HG02759 (cell line): ENCODE measurements around the gene ADORA3.

ENCODE experiments used
- ATAC-seq: cut with Tn5 transposase; IDR thresholded peaks from one replicate; pipeline ENCODE4 v1.9.1; 2021; ENCODE audit warnings: mild to moderate bottlenecking, moderate library complexity; ENCODE audit not compliant: unreplicated experiment

The ADORA3 gene

GRCh38 chr1:111476214-111476613 lies 27.2 kb downstream of the ADORA3 start:
- no peak for ATAC-seq

GRCh38 chr1:111475701-111476100 lies 27.7 kb downstream of the ADORA3 start:
- ATAC-seq: no peak

DNA sequence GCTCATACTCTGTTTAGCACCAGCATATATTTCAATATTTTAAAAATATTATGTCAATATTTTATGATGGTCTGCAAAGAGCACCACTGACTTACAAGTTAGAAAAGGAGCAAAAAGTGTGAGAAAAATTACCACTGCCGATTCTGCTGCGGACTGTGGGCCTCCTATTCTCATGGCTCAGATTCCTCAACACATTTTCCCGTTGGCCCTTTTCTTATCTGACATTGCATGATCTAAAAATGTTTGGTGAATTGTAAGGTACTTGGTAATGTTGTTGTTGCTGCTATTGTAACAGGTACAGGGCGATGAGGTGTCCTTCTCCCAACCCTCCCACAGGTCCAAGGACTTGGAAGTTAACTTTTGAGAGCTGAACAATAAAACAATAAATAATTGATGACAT lies 28.9 kb downstream of the ADORA3 start:
- no peak for ATAC-seq

DNA sequence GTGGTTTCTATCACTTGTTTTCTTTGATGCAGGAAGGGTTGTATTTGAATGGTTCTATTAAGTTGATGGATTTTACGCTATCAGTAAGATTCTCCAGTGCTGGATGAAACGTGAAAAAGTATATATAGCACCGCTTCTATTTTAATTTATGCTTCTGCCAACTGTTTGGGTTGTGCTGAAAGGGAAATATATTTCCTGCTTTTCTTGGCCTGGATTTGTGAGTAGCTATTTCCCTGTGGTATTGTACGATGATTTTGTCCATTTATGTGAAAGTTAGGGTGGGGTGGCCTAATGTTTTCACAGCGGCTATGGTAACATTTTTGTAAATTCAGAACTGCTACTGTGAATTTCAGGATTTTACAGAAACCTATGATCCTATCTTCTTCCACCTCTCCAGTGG lies 29.3 kb downstream of the ADORA3 start:
- ATAC-seq: no peak

- ATAC-seq: no peak
Measured at GRCh38 chr1:111471538-111471937, 31.9 kb downstream of the ADORA3 start.

DNA sequence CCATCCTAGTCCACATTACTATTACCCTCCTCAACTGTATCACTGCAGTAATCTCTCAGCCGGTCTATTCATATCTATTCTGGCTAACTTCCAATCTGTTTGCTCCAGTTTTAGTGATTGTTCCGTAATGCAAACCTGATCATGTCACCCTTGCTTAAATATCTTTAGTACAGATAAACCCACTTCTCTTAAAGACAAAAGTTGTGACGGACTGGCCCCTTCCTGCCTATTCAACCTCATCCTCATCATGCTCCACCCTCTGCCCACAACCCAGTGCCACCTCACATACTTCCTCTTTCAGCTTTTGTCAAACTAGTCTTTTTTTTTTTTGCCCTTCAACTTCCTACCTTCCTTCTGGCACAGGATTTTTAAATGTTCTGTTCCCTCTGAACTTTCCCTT lies 32.4 kb downstream of the ADORA3 start:
- ATAC-seq: peak; percentile 59

DNA sequence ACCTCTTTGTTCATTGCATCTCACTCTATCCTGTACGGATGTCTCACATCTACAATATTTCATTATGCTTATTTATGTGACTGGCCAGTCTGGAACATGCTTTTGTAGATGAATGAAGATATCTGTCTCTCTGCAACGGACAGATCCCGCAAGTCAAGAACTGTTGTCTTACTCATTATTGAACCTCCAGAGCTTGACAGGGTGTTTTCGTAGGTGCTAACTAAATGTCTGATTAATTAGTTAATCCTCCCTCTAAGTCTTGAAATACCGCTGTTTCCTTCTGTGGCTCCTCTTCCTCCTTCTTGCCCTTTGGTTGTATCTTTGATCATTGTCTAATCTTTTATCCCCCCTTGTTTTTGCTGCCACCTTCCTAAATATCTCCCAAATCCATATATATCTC lies 32.8 kb downstream of the ADORA3 start:
- no peak for ATAC-seq

- no peak for ATAC-seq
Measured at GRCh38 chr1:111469539-111469938, 33.9 kb downstream of the ADORA3 start.

- no peak for ATAC-seq
Measured at GRCh38 chr1:111468717-111469100, 34.7 kb downstream of the ADORA3 start.

- ATAC-seq: no peak
Measured at GRCh38 chr1:111467865-111468716, 35.3 kb downstream of the ADORA3 start.

DNA sequence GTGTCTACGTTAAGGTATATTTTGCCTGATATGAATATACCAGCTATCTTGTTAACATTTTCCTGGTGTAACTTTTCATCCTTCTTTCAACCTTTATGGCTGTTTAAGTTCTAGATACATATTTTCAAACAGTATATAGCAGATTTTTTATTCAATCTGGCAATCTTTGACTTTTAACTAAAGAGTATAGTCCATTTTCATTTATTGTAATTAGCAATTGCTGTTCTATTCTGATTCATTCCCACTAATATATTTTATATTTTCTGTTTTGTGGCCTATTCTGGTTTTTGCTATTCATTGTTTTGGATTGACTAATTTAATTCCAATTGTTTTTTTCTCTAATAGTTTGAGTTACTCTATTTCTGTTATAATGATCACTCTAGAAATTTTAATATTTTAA lies 37.0 kb downstream of the ADORA3 start:
- no peak for ATAC-seq

GRCh38 chr1:111465754-111466153 lies 37.7 kb downstream of the ADORA3 start:
- ATAC-seq: no peak

DNA sequence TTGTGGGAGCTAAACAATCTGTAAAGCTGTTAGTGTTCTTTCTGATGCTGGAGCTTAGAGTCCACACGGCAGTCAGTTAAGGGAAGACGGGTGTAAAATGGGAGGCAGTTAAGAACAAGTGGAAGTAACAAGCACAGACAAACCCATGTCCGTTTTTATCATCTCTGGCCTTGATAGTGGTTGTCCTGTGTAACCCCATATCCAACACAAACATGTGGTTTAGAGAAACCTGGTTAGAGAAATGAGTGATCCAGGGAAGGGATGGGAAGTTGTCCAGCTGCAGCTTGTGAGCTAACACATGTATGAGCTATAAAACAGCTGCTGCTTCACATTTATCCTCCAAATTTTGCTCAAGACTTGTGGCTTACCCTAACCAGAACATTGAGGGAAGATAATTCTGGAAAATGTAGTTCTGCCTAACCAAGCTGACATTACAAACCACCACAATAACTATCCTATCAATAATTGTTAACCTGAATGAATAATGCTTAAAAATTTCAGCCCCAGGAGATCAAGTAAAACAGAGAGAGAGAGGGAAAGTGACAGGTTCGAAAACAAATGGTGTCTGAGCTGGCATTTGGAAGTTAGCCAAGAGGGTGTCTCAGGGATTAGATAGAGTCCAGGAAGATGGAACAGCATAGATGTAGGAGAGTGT lies 40.3 kb downstream of the ADORA3 start:
- no peak for ATAC-seq

DNA sequence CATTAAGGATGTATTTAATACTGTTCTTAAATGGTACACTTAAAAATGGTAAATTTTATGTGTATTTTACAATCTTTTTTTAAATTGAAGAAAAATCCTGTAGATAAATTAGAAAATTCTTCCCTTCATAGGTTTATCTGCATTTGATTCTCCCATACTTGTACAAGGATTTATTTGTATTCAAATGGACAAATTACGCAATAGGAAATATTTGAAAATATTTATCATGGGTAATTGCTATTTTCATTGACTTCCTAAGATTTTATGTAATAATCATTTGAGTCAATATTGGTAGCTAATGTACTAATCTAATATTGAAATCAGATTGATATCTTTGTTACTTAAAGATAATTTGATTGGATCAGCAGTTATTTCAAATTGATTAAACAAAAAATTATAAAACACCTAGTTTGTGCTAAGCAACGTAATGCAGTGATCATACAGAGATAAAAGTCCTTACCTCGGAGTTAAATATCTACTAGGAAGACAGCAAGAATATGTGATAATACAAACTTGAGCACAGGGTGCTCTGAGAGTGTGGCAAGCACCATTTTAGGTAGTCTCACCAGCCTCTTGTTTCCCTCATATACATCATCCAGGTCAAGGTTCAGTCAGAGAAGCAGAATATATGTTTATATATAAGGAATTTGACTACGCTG lies 40.9 kb downstream of the ADORA3 start:
- no peak for ATAC-seq

- no peak for ATAC-seq
Measured at GRCh38 chr1:111461765-111462164, 41.7 kb downstream of the ADORA3 start.

- no peak for ATAC-seq
Measured at GRCh38 chr1:111455642-111456031, 47.8 kb downstream of the ADORA3 start.

DNA sequence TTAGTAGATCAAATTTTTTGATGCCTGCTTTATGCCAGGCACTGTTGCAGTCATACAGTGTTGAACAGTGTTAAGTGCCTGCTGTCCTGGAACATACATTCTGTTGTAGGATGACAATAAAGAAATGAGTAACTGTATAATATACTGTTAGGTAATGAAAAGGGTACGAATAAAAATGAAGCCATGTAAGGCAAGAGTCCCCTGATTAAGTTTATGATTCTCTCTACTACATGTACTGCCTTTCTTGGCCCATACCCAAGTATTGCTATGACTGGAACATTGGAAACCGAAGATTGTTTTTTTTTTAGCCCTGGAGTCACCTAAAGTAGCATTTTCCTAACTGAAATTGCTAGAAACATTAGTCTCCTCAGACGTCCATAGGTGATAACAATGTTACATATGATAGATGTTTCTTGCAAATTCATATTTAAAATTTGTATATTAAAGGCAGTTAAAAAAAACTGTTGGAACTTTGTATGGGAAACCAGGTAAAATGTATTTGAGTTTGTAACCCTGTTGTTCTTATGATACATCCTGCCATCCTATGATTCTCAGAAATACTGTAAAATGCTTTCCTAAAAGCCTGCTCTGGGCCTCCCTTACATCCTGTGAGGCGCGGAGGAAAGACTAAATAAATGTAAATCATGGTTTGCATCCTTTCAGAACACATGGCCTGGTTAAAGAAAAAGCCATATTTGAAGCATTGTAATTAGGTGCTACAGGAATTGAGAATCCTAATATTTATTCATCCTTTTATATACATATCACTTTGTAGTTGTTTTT lies 48.4 kb downstream of the ADORA3 start:
- no peak for ATAC-seq

- ATAC-seq: no peak
Measured at GRCh38 chr1:111453706-111454105, 49.7 kb downstream of the ADORA3 start.

DNA sequence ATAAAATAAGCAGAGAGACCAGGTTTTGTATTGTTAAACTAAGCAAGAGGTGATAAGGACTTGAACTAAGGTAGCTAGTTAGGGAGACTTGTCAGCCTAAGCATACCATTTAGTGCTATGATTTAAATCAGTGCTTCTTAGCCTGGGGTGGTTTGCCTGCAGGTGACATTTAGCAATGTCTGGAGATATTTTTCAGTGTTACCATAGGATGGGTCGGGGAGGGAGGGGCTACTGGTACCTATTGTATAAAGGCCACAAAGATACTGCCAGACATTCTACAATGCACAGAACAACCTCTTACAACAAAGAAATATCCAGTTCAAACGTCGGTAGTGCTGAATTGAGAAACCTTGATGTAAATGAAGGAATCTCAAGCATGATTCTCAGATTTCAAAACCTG lies 50.9 kb downstream of the ADORA3 start:
- ATAC-seq: no peak

GRCh38 chr1:111450185-111450584 lies 53.2 kb downstream of the ADORA3 start:
- ATAC-seq: no peak

DNA sequence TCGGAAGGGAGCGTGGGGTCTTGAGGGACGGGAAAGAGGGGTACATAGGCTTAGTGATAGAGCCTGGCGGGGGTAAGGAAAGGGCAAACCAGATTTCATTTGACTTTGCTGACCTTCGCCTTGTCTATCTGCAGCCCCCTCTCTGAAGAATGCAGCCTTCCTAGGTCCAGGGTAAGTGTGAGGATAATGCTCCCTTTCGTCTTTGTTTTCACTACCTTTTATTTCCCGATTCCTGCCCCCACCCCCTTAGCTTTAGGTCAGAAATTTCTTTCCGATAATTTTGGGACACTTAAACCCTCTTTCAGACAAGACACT lies 53.8 kb downstream of the ADORA3 start:
- ATAC-seq: no peak
